Measurements from ENCODE around the gene SLC38A3.

SLC38A3 gene

DNA sequence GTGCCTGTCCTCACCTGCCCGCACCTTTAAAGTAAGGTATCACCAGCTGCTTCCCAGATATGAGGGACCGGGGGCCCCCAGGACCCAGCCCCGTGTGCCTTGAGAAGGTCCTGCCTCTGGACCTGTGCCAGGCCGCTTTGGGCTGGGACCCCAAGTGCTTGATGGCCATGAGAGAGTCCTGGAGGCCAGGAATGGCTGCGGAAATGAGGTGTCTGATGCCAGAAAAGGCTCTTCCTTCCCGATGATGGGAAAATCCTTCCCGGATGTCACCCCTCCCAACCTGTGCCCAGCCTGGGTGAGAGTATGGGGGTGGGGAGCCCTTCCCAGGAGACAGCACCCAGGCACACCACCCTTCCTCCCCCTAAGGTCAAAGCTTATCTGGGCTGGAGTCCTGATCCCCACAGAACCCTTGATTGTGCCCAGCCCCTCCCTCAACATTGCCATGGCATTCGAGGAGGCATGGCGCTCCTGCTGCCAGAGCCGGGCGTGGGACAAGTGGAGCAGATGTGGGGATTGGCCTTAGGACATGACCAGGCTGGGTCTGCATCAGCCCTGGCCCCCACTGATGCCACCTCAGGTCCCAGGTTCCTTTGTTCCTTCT is 35.7 kb upstream of the SLC38A3 start:
- DNase-seq: no peak

GRCh38 chr3:50169858-50170257 is 35.2 kb upstream of the SLC38A3 start:
- DNase-seq: no peak

DNA sequence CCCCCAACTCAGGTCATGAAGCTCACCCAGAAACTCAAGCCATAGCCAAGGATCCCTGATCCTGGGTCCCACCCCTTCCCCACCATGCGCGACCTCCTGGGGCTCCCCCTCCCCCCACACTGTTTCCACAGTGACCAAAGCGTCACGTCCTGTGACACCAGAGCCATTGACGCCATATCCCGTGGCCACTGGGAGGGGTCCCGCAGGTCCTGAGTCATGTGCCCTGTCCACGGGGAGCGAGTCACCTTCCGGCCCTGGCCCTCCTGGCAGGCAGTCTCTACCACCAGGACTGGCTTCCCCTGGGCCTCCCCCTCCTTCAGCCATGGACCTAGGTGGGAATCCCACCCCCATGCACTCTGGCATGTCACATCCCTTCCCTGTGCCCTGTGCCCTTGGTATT is 34.4 kb upstream of the SLC38A3 start:
- no peak for DNase-seq

- DNase-seq: no peak
Measured at GRCh38 chr3:50171540-50172301, 33.4 kb upstream of the SLC38A3 start.

GRCh38 chr3:50172626-50173220 is 32.3 kb upstream of the SLC38A3 start:
- DNase-seq: peak; percentile 72

DNA sequence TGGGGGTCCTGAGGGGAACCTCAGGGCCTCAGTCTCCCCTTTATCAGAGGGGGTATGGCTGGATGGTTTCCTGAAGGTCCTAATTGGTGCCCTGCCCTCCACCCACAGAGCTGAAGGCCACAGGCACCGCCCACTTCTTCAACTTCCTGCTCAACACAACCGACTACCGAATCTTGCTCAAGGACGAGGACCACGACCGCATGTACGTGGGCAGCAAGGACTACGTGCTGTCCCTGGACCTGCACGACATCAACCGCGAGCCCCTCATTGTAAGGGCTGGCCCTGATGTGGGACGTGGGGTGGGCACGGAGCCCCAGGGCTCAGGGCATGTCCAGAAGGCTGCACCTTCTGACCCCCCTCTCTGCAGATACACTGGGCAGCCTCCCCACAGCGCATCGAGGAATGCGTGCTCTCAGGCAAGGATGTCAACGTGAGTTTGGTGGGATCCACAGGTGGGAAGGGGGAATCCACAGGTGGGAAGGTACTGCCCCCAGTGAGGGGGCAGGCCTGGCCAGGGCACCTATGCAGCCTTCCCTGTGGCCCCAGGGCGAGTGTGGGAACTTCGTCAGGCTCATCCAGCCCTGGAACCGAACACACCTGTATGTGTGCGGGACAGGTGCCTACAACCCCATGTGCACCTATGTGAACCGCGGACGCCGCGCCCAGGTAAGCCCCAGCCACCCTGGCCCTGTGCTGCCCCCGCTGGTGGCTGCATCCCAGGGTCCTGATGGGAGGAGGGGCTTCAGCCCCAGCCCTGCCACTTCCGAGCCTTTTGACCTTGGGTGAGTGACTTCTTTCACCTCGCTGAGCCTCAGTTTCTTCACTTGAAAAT is 31.2 kb upstream of the SLC38A3 start:
- DNase-seq: peak; percentile 57

DNA sequence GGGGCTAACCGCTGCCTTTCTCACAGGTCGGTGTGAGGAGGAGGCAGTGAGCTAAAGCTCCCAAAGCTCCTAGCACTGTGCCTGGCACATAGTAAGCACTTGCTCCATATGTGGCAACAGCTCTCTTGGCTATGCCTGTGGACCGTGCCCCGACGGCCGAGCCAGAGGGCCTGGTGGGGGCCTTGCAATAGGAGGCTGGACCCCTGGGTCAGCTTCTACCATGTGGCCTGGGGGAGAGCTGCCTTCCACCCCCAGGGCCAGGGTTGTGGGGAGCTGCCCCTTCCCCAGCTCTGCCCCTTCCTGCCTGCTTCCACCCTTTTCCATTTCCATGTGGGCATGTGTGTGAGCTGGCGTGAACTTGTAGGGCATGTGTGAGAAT is 30.6 kb upstream of the SLC38A3 start:
- DNase-seq: no peak

- DNase-seq: no peak
Measured at GRCh38 chr3:50174947-50175524, 30.0 kb upstream of the SLC38A3 start.

- DNase-seq: no peak
Measured at GRCh38 chr3:50177346-50177745, 27.7 kb upstream of the SLC38A3 start.

DNA sequence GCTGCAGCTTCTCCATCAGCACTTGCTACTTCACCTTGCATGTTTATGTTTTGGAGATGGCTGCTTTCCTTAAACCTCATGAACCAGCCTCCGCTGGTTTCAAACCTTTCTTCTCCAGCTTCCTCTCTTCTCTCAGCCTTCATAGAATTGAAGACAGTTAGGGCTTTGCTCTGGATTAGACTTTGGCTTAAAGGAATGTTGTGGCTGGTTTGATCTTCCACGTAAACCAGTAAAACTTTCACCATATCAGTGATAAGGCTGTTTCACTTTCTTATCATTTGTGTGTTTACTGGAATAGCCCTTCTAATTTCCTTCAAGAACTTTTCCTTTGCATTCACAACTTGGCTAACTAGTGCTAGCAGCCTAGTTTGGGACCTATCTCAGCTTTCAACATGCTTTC is 25.4 kb upstream of the SLC38A3 start:
- DNase-seq: no peak

- DNase-seq: no peak
Measured at GRCh38 chr3:50181985-50182384, 23.1 kb upstream of the SLC38A3 start.

- DNase-seq: no peak
Measured at GRCh38 chr3:50182533-50183099, 22.5 kb upstream of the SLC38A3 start.

- DNase-seq: no peak
Measured at GRCh38 chr3:50183755-50184154, 21.3 kb upstream of the SLC38A3 start.

DNA sequence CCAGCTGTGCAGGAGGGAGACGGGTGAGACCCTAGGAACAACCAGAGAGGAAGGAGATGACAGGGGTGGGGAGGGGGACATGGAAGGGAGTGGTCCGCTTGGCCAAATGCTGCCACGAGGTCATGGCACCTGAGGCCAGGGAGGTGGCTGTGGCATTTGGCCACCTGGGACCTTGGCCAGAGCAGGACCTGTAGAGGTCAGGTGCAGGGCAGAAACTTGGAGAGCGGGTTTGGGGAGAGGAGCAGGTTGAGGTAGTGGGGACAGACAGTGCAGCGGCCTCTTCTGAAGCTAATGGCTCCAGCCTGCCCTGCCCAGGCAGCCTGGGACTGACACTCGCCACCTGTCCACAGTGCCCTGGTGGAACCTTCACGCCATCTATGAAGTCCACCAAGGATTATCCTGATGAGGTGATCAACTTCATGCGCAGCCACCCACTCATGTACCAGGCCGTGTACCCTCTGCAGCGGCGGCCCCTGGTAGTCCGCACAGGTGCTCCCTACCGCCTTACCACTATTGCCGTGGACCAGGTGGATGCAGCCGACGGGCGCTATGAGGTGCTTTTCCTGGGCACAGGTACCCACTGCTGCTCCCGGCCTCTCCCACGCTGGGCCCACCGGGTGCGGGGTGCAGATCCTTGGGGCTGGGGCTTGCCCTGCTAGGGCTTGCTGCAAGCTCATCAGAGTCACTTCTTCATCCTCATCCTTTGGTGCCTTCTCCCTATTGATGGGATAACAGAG is 20.7 kb upstream of the SLC38A3 start:
- DNase-seq: no peak

GRCh38 chr3:50185230-50185629 is 19.8 kb upstream of the SLC38A3 start:
- DNase-seq: no peak

DNA sequence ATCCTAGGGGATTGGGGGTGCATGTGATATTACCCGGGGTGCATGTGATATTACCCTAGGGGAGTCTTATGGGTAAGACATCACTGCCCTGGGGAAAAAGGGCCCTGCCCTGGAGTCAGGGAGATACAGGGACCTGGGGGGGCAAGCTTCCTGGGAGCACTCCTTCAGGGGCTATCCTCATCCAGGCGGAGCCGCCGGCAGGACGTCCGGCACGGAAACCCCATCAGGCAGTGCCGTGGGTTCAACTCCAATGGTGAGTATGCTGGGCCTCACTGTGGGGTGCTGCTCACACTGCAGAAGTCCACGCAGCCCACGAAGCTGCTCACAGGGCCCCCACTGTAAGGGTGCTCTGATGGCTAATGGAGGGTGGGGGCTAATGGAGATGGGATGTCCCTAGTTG is 19.0 kb upstream of the SLC38A3 start:
- no peak for DNase-seq

- DNase-seq: no peak
Measured at GRCh38 chr3:50187750-50188149, 17.3 kb upstream of the SLC38A3 start.

GRCh38 chr3:50189274-50189673 is 15.8 kb upstream of the SLC38A3 start:
- peak; percentile 92 for DNase-seq

DNA sequence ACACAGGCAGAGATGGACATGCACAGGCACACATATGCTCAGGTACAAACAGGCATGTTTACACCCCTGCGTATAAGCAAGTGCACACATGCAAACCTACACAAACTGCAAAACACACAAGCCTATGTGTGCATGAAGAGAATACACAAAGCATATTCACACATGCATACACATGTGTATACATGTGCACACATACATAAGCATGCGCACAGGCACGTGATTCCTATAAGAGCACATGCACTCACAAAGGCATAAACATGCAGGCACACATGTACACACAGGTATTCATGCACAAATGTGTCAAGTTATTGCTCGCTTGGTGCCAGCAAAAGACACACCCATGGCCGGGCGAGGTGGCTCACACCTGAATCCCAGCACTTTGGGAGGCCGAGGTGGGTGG is 15.1 kb upstream of the SLC38A3 start:
- no peak for DNase-seq

GRCh38 chr3:50190936-50191660 is 14.0 kb upstream of the SLC38A3 start, which contains the start of gene GNAT1:
Gene GNAT1, plus strand, starts transcription at chr3:50191610. Its CDS starts 116 bp downstream, at chr3:50191726.
- no peak for DNase-seq

DNA sequence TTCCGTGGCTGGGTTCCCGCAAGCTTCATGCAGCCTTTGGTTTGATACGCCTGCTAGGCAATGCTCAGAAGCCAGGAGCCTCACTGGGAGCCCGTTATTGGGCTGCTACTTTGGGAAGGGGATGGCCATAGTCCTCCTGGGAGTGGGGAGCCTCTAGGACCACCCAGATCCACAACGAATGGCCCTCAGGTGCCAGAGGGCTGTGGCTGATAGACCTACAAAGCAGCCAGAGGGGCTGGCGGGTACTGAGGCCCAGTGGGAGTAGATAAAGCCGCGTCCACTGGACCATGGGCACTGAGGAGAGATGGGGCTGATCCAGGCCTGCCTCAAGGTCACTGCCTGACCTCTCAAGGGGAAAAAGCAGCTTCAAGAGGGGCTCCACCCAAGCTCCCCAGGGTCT is 12.9 kb upstream of the SLC38A3 start:
- DNase-seq: no peak

Data from hematopoietic multipotent progenitor cell treated with erythropoietin and hydrocortisone succinate and interleukin-3 and kit ligand, for 6 days (in vitro differentiated cells).